Gastroesophageal sphincter (tissue), 4 donors: ENCODE data around the gene FIGNL2. TPM values are rescaled to one million over a fixed set of nuclear protein-coding genes. Genes with fewer than 3 reads are reported as not detected.

Source experiments
- ATAC-seq: fragments of 150-250 bp; one replicate; pipeline ENCODE4 v1.9.1; 2016; ENCODE audit warnings: mild to moderate bottlenecking, moderate library complexity
- H3K27ac ChIP-seq, 4 donors: fragments of 200-600 bp; sonication (generic) in 3 of 4; 1 replicate in 3 of 4; 2 replicates in 1 of 4; pipeline ENCODE4 v1.5.1; 2016 to 2019
- H3K27me3 ChIP-seq: fragments of 200-600 bp; sonication (generic); one replicate; pipeline ENCODE4 v1.5.1; 2019
- H3K36me3 ChIP-seq, 2 donors: fragments of 200-600 bp; sonication (generic); one replicate each; pipeline ENCODE4 v1.5.1; 2019; ENCODE audit warnings: control low read depth in 1 of 2
- H3K4me1 ChIP-seq, 3 donors: fragments of 200-600 bp; sonication (generic); 1 replicate in 2 of 3; 2 replicates in 1 of 3; pipeline ENCODE4 v1.5.1; 2016 to 2019; ENCODE audit warnings: control low read depth in 2 of 3
- H3K4me3 ChIP-seq, 2 donors: fragments of 200-600 bp; sonication (generic); one replicate each; pipeline ENCODE4 v1.5.1; 2019; ENCODE audit warnings: mild to moderate bottlenecking in 1 of 2, moderate library complexity in 1 of 2
- H3K9me3 ChIP-seq, 3 donors: fragments of 200-600 bp; sonication (generic); one replicate each; pipeline ENCODE4 v1.5.1; 2017 to 2019; ENCODE audit warnings: control low read depth in 2 of 3
- EP300 ChIP-seq: sonication (generic); formaldehyde crosslinking; IDR thresholded peaks from one replicate; pipeline ENCODE4 v1.6.1; 2017; ENCODE audit warnings: antibody characterized with exemption, mild to moderate bottlenecking
- POLR2A ChIP-seq, 2 donors: fragments of 450-650 bp; IDR thresholded peaks; one replicate each; pipeline ENCODE4 v1.6.1; 2017; ENCODE audit warnings: antibody characterized with exemption in 2 of 2, mild to moderate bottlenecking in 2 of 2, moderate library complexity in 1 of 2
- POLR2AphosphoS5 ChIP-seq: sonication (generic); formaldehyde crosslinking; IDR thresholded peaks from one replicate; pipeline ENCODE4 v1.6.1; 2017; ENCODE audit warnings: antibody characterized with exemption
- WGBS, 2 donors: methylation state at CpG; one replicate each; pipeline ENCODE4 v1.1.5; 2018; ENCODE audit warnings: low coverage in 1 of 2; 5-methylcytosine and 5-hydroxymethylcytosine counted together
- total RNA-seq, 4 donors: library from RNA; depleted of rRNA; stranded (reverse); fragments of >200 nt; gene quantifications; one replicate each; pipeline ENCODE4 v1.1.0, GENCODE V29; 2016
- TF ChIP-seq, protein P1 (sequence below), 4 experiments: fragments of 200-600 bp in 2 of 4; fragments of 450-650 bp in 2 of 4; sonication (generic) in 1 of 4; IDR thresholded peaks; one replicate each; pipeline ENCODE4 v1.5.1; 2017 to 2019; ENCODE audit warnings: antibody characterized with exemption in 4 of 4, mild to moderate bottlenecking in 2 of 4, moderate library complexity in 2 of 4

FIGNL2 gene
- total RNA-seq, 4 donors from 2014 or later = 0.13 to 0.35 (median 0.16) TPM; not detected in 1

GRCh38 chr12:51777457-51777856 is 71.1 kb downstream of the FIGNL2 start:
- ATAC-seq = no peak
- no peaks in the 10 kb centered on the region for H3K9me3 ChIP-seq
- no peak overlapping the region for H3K4me3 ChIP-seq
- no peaks in the 10 kb centered on the region for H3K36me3 ChIP-seq
- TF ChIP-seq EP300 (no peak), POLR2A (IDR thresholded peaks at IDR 0.05) (no peak), POLR2AphosphoS5 (no peak)
- TF ChIP-seq, protein P1, sequence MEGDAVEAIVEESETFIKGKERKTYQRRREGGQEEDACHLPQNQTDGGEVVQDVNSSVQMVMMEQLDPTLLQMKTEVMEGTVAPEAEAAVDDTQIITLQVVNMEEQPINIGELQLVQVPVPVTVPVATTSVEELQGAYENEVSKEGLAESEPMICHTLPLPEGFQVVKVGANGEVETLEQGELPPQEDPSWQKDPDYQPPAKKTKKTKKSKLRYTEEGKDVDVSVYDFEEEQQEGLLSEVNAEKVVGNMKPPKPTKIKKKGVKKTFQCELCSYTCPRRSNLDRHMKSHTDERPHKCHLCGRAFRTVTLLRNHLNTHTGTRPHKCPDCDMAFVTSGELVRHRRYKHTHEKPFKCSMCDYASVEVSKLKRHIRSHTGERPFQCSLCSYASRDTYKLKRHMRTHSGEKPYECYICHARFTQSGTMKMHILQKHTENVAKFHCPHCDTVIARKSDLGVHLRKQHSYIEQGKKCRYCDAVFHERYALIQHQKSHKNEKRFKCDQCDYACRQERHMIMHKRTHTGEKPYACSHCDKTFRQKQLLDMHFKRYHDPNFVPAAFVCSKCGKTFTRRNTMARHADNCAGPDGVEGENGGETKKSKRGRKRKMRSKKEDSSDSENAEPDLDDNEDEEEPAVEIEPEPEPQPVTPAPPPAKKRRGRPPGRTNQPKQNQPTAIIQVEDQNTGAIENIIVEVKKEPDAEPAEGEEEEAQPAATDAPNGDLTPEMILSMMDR (IDR thresholded peaks at IDR 0.05) = no peak
- H3K4me1 ChIP-seq = no peaks in the 10 kb centered on the region
- 27 to 58% methylated on average over 1 to 2 of the region's 2 CpGs for WGBS, 2 donors
- H3K27me3 ChIP-seq = peaks cover 7% of the 10 kb centered on the region
- no peak overlapping the region for H3K27ac ChIP-seq

DNA sequence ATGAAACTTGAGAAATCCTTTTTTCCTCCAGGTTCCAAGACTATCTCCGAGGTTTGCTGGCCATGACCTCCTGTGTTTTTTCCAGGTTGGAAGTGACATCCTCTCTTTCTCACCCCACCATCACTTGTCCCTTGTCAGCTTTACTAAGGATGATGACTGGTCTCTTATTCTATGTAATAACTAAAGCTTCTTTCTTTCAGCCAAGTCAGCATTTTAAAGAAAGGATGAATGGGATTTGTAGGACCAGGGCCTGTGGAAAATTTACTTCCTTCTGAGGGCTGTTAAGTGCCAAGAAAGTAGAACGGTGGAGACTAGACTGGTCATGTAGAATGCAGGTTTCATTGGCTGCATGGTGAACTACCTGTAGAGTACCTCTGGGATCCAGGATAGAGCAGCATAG is 73.6 kb downstream of the FIGNL2 start:
- TF ChIP-seq EP300 = no peak
- TF ChIP-seq POLR2A (IDR thresholded peaks at IDR 0.05) = no peak
- TF ChIP-seq, protein P1 (IDR thresholded peaks at IDR 0.05) = no peak
- TF ChIP-seq POLR2AphosphoS5 = no peak
- no peak overlapping the region for H3K4me3 ChIP-seq
- 68 to 75% methylated on average over 1 to 2 of the region's 2 CpGs for WGBS, 2 donors
- H3K4me1 ChIP-seq = peaks cover 0 to 10% (median 0%) of the 10 kb centered on the region in 3 donors
- ATAC-seq = no peak
- no peak overlapping the region for H3K27ac ChIP-seq
- H3K36me3 ChIP-seq = no peaks in the 10 kb centered on the region
- H3K9me3 ChIP-seq = no peaks in the 10 kb centered on the region
- H3K27me3 ChIP-seq = no peaks in the 10 kb centered on the region

DNA sequence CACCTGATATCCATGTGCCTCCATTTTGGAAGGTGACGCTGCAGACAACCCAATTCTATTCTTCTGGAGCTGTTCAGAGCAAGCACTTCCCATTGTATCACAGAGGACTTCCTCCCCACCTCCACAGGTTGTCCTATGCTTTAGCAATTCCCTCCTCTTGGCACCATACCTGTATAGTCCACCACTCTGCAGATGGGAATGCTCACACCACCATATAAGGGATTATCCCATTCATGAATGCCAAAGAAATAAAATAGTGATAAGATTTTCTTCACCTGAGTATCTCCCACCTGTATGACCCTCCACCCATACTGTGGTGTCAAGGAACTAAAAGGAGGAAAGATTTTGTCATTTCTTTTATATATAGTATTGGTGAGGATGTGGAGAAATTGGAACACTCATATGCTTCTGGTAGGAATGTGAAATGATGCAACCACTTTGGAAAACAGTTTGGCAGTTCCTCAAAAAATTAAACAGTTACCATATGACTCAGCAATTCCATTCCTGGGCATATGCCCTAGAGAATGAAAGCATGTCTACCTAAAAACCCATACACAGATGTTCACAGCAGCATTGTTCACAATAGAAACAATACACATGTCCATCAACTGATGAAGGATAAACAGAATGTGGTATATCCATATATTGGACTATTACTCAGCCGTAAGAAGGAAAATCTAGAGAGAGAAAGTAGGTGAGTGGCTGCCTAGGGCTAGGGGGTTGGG is 75.2 kb downstream of the FIGNL2 start:
- Histone ChIP-seq H3K36me3 (no peaks in the 10 kb centered on the region), H3K4me3 (no peak overlapping the region), H3K9me3 (no peaks in the 10 kb centered on the region), H3K27ac (no peak overlapping the region), H3K27me3 (no peaks in the 10 kb centered on the region), H3K4me1 (peaks cover 0 to 10% (median 0%) of the 10 kb centered on the region in 3 donors)
- no peak for ATAC-seq
- WGBS, 2 donors = 93 to 100% methylated on average over 1 to 2 of the region's 2 CpGs
- TF ChIP-seq, protein P1 (IDR thresholded peaks at IDR 0.05) = no peak
- peak; percentile 7 for TF ChIP-seq POLR2AphosphoS5
- TF ChIP-seq POLR2A (IDR thresholded peaks at IDR 0.05) = no peak

- no peaks in the 10 kb centered on the region for H3K27me3 ChIP-seq
- no peak for TF ChIP-seq POLR2AphosphoS5
- TF ChIP-seq EP300 = no peak
- TF ChIP-seq POLR2A (IDR thresholded peaks at IDR 0.05) = no peak
- TF ChIP-seq, protein P1 (IDR thresholded peaks at IDR 0.05) = no peak
- no peak for ATAC-seq
- WGBS, 2 donors = 38% methylated on average over 1 of the region's 1 CpG; no CpG with 5 or more reads in 1 of the 2 donors
- no peak overlapping the region for H3K4me3 ChIP-seq
- no peaks in the 10 kb centered on the region for H3K9me3 ChIP-seq
- peaks cover 0 to 10% (median 0%) of the 10 kb centered on the region in 3 donors for H3K4me1 ChIP-seq
- no peaks in the 10 kb centered on the region for H3K36me3 ChIP-seq
- no peak overlapping the region for H3K27ac ChIP-seq
Observed at GRCh38 chr12:51771008-51771407, 77.5 kb downstream of the FIGNL2 start.

Other genes starting within 250 kb of the FIGNL2 start
- not detected for gene ANKRD33, start 39.4 kb upstream of the FIGNL2 start, total RNA-seq
- 100 to 1,000 TPM in 3 of 4 donors, 10 to 100 TPM in 1; 77.4 to 133 (median 118) TPM for gene ACVRL1, start 58.8 kb upstream of the FIGNL2 start, total RNA-seq
- gene ACVR1B, start 103.0 kb upstream of the FIGNL2 start, total RNA-seq = 10 to 100 TPM in 2 of 4 donors, 1 to 10 TPM in 2; 6.5 to 17.9 (median 10.5) TPM
- gene TAMALIN, start 158.2 kb upstream of the FIGNL2 start, total RNA-seq = 10 to 100 TPM; 11.8 to 18.0 (median 16.1) TPM
- 10 to 100 TPM; 29.9 to 67.2 (median 35.2) TPM for gene NR4A1, start 202.7 kb upstream of the FIGNL2 start, total RNA-seq
- 10 to 100 TPM; 36.7 to 60.2 (median 52.6) TPM for gene ATG101, start 221.3 kb upstream of the FIGNL2 start, total RNA-seq
- gene SMIM41, start 231.0 kb upstream of the FIGNL2 start, total RNA-seq = 10 to 100 TPM in 1 of 4 donors, 1 to 10 TPM in 3; 4.0 to 12.8 (median 4.6) TPM